ENCODE measurements around the gene MUC5AC.

The MUC5AC gene

GRCh38 chr11:1165256-1166041 lies 7.7 kb downstream of the MUC5AC start:
- Histone ChIP-seq H3K4me3 (ENCODE audit: low read depth in 1 of 2, low read length in 1 of 2) (no peak overlapping the region), H3K9me3 (no peaks in the 10 kb centered on the region), H3K4me1 (ENCODE audit: control insufficient read depth in 1 of 2, insufficient read depth in 1 of 2, low read depth in 1 of 2, low read length in 1 of 2) (no peaks in the 10 kb centered on the region), H3K27me3 (no peaks in the 10 kb centered on the region), H3K36me3 (no peaks in the 10 kb centered on the region), H3K27ac (no peak overlapping the region)
- TF ChIP-seq CTCF (IDR thresholded peaks at IDR 0.05) = no peak

- Histone ChIP-seq H3K4me3 (ENCODE audit: low read depth in 1 of 2, low read length in 1 of 2) (no peak overlapping the region), H3K27me3 (no peaks in the 10 kb centered on the region), H3K4me1 (ENCODE audit: control insufficient read depth in 1 of 2, insufficient read depth in 1 of 2, low read depth in 1 of 2, low read length in 1 of 2) (no peaks in the 10 kb centered on the region), H3K9me3 (no peaks in the 10 kb centered on the region), H3K36me3 (no peaks in the 10 kb centered on the region), H3K27ac (no peak overlapping the region)
- TF ChIP-seq CTCF (IDR thresholded peaks at IDR 0.05) = no peak
Measured at GRCh38 chr11:1167256-1167655, 9.5 kb downstream of the MUC5AC start.

DNA sequence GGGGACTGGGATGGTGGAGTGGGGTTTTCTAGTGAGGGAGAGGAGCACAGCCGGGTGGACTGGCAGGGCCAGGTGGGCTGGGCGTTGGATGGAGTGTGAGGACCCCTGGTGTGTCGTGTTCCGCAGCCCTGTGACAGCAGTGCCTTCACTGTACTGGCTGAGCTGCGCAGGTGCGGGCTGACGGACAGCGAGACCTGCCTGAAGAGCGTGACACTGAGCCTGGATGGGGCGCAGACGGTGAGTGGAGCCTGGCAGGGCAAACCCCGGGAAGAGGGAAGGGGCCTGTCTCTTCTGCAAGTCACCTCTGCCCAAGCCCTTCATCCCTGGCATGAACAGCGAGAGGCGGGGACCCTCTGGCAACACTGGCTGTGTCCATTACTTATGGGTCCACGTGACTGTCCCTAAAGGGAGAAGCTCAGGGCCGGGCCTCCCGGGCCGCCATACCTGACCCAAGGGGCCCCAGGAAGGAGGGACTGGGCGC lies 10.0 kb downstream of the MUC5AC start:
- H3K36me3 ChIP-seq = no peaks in the 10 kb centered on the region
- H3K9me3 ChIP-seq = no peaks in the 10 kb centered on the region
- no peaks in the 10 kb centered on the region for H3K4me1 ChIP-seq (ENCODE audit: control insufficient read depth in 1 of 2, insufficient read depth in 1 of 2, low read depth in 1 of 2, low read length in 1 of 2)
- H3K27ac ChIP-seq = no peak overlapping the region
- no peak overlapping the region for H3K4me3 ChIP-seq (ENCODE audit: low read depth in 1 of 2, low read length in 1 of 2)
- TF ChIP-seq CTCF (IDR thresholded peaks at IDR 0.05) = no peak
- no peaks in the 10 kb centered on the region for H3K27me3 ChIP-seq

GRCh38 chr11:1168256-1168655 lies 10.5 kb downstream of the MUC5AC start:
- Histone ChIP-seq H3K27ac (no peak overlapping the region), H3K9me3 (no peaks in the 10 kb centered on the region)

DNA sequence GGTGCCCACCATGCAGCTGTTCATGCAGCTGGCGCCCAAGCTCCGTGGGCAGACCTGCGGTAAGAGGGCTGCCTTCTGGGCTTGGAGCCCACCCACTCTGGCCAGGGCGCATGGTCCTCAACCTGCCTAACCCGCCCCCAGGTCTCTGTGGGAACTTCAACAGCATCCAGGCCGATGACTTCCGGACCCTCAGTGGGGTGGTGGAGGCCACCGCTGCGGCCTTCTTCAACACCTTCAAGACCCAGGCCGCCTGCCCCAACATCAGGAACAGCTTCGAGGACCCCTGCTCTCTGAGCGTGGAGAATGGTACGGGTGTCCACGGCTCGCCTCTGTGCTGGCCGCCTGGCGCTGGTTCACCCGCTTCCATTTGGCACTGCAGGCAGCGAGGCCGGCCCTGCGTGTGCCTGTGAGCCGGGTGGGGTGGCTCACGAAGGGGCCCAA lies 11.0 kb downstream of the MUC5AC start:
- Histone ChIP-seq H3K36me3 (no peaks in the 10 kb centered on the region), H3K27ac (no peak overlapping the region), H3K4me3 (ENCODE audit: low read depth in 1 of 2, low read length in 1 of 2) (no peak overlapping the region), H3K27me3 (no peaks in the 10 kb centered on the region), H3K4me1 (ENCODE audit: control insufficient read depth in 1 of 2, insufficient read depth in 1 of 2, low read depth in 1 of 2, low read length in 1 of 2) (no peaks in the 10 kb centered on the region), H3K9me3 (no peaks in the 10 kb centered on the region)
- no peak for TF ChIP-seq CTCF (IDR thresholded peaks at IDR 0.05)

More at GRCh38 chr11:1168256-1168655, 10.5 kb downstream of the MUC5AC start:
- TF ChIP-seq CTCF (IDR thresholded peaks at IDR 0.05) = no peak
- H3K4me3 ChIP-seq (ENCODE audit: low read depth in 1 of 2, low read length in 1 of 2) = no peak overlapping the region
- no peaks in the 10 kb centered on the region for H3K27me3 ChIP-seq
- H3K4me1 ChIP-seq (ENCODE audit: control insufficient read depth in 1 of 2, insufficient read depth in 1 of 2, low read depth in 1 of 2, low read length in 1 of 2) = no peaks in the 10 kb centered on the region
- H3K36me3 ChIP-seq = no peaks in the 10 kb centered on the region
